GM12878 (cell line): ENCODE data around the gene SOCS6. TPM values are rescaled to one million over a fixed set of nuclear protein-coding genes. Genes with fewer than 3 reads are reported as not detected.

Experiments
- ATAC-seq: fragments of 200-7000 bp; cut with Tn5 transposase; 3 replicates; pipeline ENCODE4 v1.9.1; 2020; ENCODE audit warnings: mild to moderate bottlenecking, moderate library complexity
- BruUV-seq: library from RNA; stranded (reverse); fragments of 400-500 nt; replicated peaks from 2 replicates; lab custom pipeline; 2021; lab: Mats Ljungman, UMichigan
- CTCF ChIA-PET: fragments of 300-600 bp; sonication (Branson Sonifier 250); formaldehyde crosslinking; extraction: SDS; loops from one replicate; lab custom pipeline; 2021; ENCODE audit warnings: inconsistent platforms; lab: Yijun Ruan, JAX
- POLR2A ChIA-PET: fragments of 350-600 bp; formaldehyde crosslinking; extraction: SDS; loops from one replicate; lab custom pipeline; 2021; ENCODE audit warnings: inconsistent platforms; lab: Charles Lee
- RAD21 ChIA-PET: fragments of 300-600 bp; sonication (Branson Sonifier 250); formaldehyde crosslinking; loops from one replicate; lab custom pipeline; 2023; ENCODE audit warnings: antibody characterized with exemption; ENCODE audit not compliant: unreplicated experiment; lab: Charles Lee
- SMC1A ChIA-PET: fragments of 300-600 bp; sonication (Branson Sonifier 250); formaldehyde crosslinking; loops from one replicate; lab custom pipeline; 2023; ENCODE audit not compliant: unreplicated experiment, uncharacterized antibody; lab: Charles Lee
- DNase-seq: peaks from one replicate; pipeline ENCODE4 v3.0.0-alpha.2; 2011; ENCODE audit warnings: low read depth, low spot score
- FAIRE-seq: peaks from 3 replicates; lab custom pipeline; 2011; peaks lifted over from hg19 to GRCh38; lab: Jason Lieb, UNC
- H2AFZ ChIP-seq: 2 replicates; pipeline ENCODE4 v1.6.0; 2011; ENCODE audit warnings: low read depth, low read length, control low read depth; ENCODE audit not compliant: control insufficient read depth
- H3K27ac ChIP-seq: 2 replicates; pipeline ENCODE4 v1.5.1; 2011; ENCODE audit warnings: control low read depth; ENCODE audit not compliant: control insufficient read depth, insufficient read depth
- H3K27me3 ChIP-seq, 2 experiments: replicated peaks in 1 of 2; 2 replicates each; pipeline versions ENCODE4 v1.6.0 to v1.6.1; 2011; ENCODE audit warnings: low read length in 1 of 2; ENCODE audit not compliant: control insufficient read depth in 2 of 2, insufficient read depth in 2 of 2
- H3K36me3 ChIP-seq, 2 experiments: 2 replicates each; pipeline ENCODE4 v1.5.1; 2011; ENCODE audit warnings: low read length in 1 of 2; ENCODE audit not compliant: control insufficient read depth in 2 of 2, insufficient read depth in 2 of 2
- H3K4me1 ChIP-seq: 2 replicates; pipeline ENCODE4 v1.6.1; 2011; ENCODE audit warnings: mild to moderate bottlenecking, low read length, moderate library complexity, mixed read lengths; ENCODE audit not compliant: control insufficient read depth, insufficient read depth
- H3K4me2 ChIP-seq: 2 replicates; pipeline ENCODE4 v1.6.0; 2011; ENCODE audit warnings: control low read depth; ENCODE audit not compliant: control insufficient read depth, insufficient read depth
- H3K4me3 ChIP-seq: fragments of 200-600 bp; sonication (generic); 2 replicates; pipeline ENCODE4 v1.5.1; 2016
- H3K79me2 ChIP-seq: 2 replicates; pipeline ENCODE4 v1.6.0; 2011; ENCODE audit warnings: low read length; ENCODE audit not compliant: control insufficient read depth, insufficient read depth
- H3K9ac ChIP-seq: 2 replicates; pipeline ENCODE4 v1.8.0; 2011; ENCODE audit warnings: low read length, control low read depth, mixed read lengths; ENCODE audit not compliant: control insufficient read depth, insufficient read depth
- H3K9me3 ChIP-seq: replicated peaks from 3 replicates; pipeline ENCODE4 v1.5.1; 2011; ENCODE audit warnings: mild to moderate bottlenecking, low read length; ENCODE audit not compliant: control insufficient read depth, insufficient read depth
- H4K20me1 ChIP-seq: 2 replicates; pipeline ENCODE4 v1.6.0; 2011; ENCODE audit not compliant: control insufficient read depth, insufficient read depth
- BHLHE40 ChIP-seq, 2 experiments: fragments of 450-650 bp in 1 of 2; IDR thresholded peaks; 2 replicates each; pipeline ENCODE4 v1.6.1; 2011 to 2017; ENCODE audit warnings: low read depth in 2 of 2, borderline replicate concordance in 1 of 2, improper control_type of control experiment in 1 of 2, low read length in 1 of 2, mild to moderate bottlenecking in 1 of 2
- FOS ChIP-seq: IDR thresholded peaks from 3 replicates; pipeline ENCODE4 v1.6.1; 2011; ENCODE audit warnings: borderline replicate concordance; ENCODE audit not compliant: insufficient read length; ENCODE audit errors: extremely low read depth
- HDAC2 ChIP-seq: fragments of 200-600 bp; sonication (generic); IDR thresholded peaks from 2 replicates; pipeline ENCODE4 v1.6.1; 2017
- MXI1 ChIP-seq: fragments of 150-350 bp; IDR thresholded peaks from 2 replicates; pipeline ENCODE4 v1.6.1; 2011; ENCODE audit warnings: low read depth, mild to moderate bottlenecking, inconsistent platforms, low read length, improper control_type of control experiment
- POLR2AphosphoS5 ChIP-seq: IDR thresholded peaks from 2 replicates; pipeline ENCODE4 v1.6.1; 2011; ENCODE audit warnings: mild to moderate bottlenecking, low read length, inconsistent platforms
- ZBED1 ChIP-seq: IDR thresholded peaks from 2 replicates; pipeline ENCODE4 v1.6.1; 2016; ENCODE audit warnings: borderline replicate concordance
- ZNF622 ChIP-seq: fragments of 450-650 bp; IDR thresholded peaks from 2 replicates; pipeline ENCODE4 v1.6.1; 2017; ENCODE audit warnings: mild to moderate bottlenecking, inconsistent platforms
- WGBS: methylation state at CpG from one replicate; pipeline ENCODE4 v1.1.6; 2016; ENCODE audit warnings: low lambda C conversion rate; ENCODE audit not compliant: insufficient replicate concordance, insufficient coverage; ENCODE audit errors: missing lambda C conversion rate; 5-methylcytosine and 5-hydroxymethylcytosine counted together
- in situ Hi-C: fragments of 300-500 bp; cut with MboI; formaldehyde crosslinking; loops from 9 replicates; pipeline ENCODE4 v1.14.3; 2018; ENCODE audit warnings: mixed read lengths
- intact Hi-C: fragments of 100-400 bp; cut with micrococcal nuclease; formaldehyde crosslinking; loops from one replicate; pipeline ENCODE4 v1.14.2; 2022; ENCODE audit not compliant: unreplicated experiment
- polyA plus RNA-seq, 11 experiments: library from polyadenylated mRNA; depleted of rRNA in 4 of 11; unstranded in 6 of 11; stranded (reverse) in 5 of 11; fragments of >200 nt; fragmentation: Nextera tagmentation in 4 of 11; fragmentation: Illumina TruSeq in 1 of 11; extraction: Ambion mirVana in 4 of 11; extraction: Trizol in 1 of 11; gene quantifications; 1 replicate in 1 of 11; 2 replicates in 10 of 11; pipeline versions ENCODE4 v1.2.1 to v1.2.3, GENCODE V29; 2011 to 2016; ENCODE audit warnings: inconsistent platforms in 2 of 11, missing spikeins in 2 of 11, low read depth in 1 of 11
- total RNA-seq, 4 experiments: library from RNA; depleted of rRNA in 3 of 4; stranded (reverse); fragments of >200 nt in 3 of 4; fragmentation: Illumina TruSeq in 1 of 4; extraction: Trizol in 1 of 4; gene quantifications; 2 replicates each; pipeline versions ENCODE4 v1.2.1 to v1.2.3, GENCODE V29; 2013 to 2021
- TF ChIP-seq, protein P1 (sequence below): fragments of 450-650 bp; formaldehyde crosslinking; IDR thresholded peaks from 2 replicates; pipeline ENCODE4 v1.4.0; 2022; ENCODE audit warnings: mild to moderate bottlenecking, moderate library complexity
- TF ChIP-seq, protein P2 (sequence below): IDR thresholded peaks from 2 replicates; pipeline ENCODE4 v1.6.1; 2011; ENCODE audit warnings: low read depth, mild to moderate bottlenecking, low read length, moderate library complexity, borderline replicate concordance; ENCODE audit errors: extremely low read depth
- TF ChIP-seq, protein P3 (sequence below): fragments of 450-650 bp; conservative IDR thresholded peaks from 2 replicates; pipeline ENCODE4 v1.6.1; 2017; ENCODE audit warnings: mild to moderate bottlenecking, moderate library complexity

SOCS6 gene
- total and polyA plus RNA-seq, 10 of the 15 experiments (the other 5 are each of a cell fraction or from before 2014, with no cell fraction given): 1.6 to 6.1 (median 4.1) TPM

DNA sequence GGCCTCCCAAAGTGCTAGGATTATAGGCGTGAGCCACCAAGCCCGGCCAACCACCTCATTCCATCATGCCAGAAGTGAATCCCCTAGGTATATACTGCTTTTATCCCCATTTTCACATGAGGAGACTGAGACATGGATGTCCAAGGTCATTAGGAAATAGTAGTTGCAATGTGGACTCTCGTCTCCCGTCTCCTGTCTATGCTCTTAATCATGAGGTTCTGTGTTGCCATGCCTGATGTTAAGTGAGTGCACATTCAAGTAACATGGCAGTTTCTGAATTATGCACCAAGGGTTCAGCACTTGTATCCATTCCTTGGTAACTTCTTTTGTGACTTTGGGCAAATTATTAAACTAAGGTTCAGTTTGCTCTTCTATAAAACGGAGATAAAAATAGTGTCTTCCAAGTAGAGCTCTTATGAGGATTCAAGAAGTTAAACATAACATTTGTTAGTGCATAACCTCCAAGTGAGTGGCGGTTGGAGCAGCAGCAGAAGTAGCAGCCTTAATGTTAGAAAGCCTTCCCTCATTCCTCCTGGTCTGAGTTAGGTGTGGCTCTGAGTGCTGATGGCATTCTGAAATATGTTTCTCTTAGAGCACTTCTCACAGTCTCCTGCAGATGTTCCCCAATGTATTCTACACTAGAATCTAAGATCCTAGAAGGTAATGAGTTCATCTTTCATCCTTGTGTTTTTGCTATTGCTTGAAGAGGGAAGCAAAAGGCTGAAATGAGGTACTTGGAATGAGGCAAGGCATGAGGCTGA, 21.9 kb downstream of the SOCS6 start:
- SMC1A ChIA-PET: no interaction called here
- no TSS peak for BruUV-seq
- Histone ChIP-seq H2AFZ (no peak overlapping the region), H3K36me3 (no peaks in the 10 kb centered on the region), H3K27ac (no peak overlapping the region), H3K79me2 (peaks cover 1% of the 10 kb centered on the region), H3K4me1 (no peaks in the 10 kb centered on the region), H3K27me3 (no peaks in the 10 kb centered on the region), H3K9me3 (peaks cover 4% of the 10 kb centered on the region; the same call in 2 of the 3 replicates), H3K9ac (no peak overlapping the region), H3K4me2 (no peak overlapping the region), H3K4me3 (no peak overlapping the region), H4K20me1 (no peaks in the 10 kb centered on the region)
- POLR2A ChIA-PET: no interaction called here
- TF ChIP-seq MXI1 (no peak), HDAC2 (no peak), BHLHE40 (IDR thresholded peaks at IDR 0.05; ENCODE audit: borderline replicate concordance in 1 of 2, low read depth in 2 of 2, low read length in 1 of 2) (no peak), FOS (no peak), POLR2AphosphoS5 (no peak)
- in situ Hi-C loops: no loop called here
- FAIRE-seq (no peak), DNase-seq (no peak), ATAC-seq (no peak)
- intact Hi-C loops: no loop called here
- CTCF ChIA-PET: no interaction called here
- WGBS: 91% methylated on average over 6 of the region's 6 CpGs
- RAD21 ChIA-PET: no interaction called here

DNA sequence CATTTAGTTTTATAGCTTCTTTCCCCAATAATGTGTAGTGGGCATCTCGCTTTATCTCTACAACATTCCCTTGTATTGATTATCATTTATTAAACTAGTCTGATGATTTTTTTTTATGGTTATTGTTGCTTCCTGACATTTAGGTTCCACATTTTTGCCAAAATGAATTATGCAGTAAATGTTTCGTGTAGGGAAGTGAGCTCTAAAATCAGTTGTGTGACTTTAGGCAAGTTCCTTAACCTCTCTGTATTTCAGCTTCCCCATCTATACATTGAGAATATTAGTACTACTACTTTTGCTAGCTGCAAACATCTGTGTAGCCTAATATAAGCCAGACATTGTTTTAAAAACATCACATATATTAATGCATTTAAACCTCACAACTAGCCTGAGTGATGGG, 22.9 kb downstream of the SOCS6 start:
- Histone ChIP-seq H3K27ac (no peak overlapping the region), H3K4me3 (no peak overlapping the region), H3K4me2 (no peak overlapping the region), H4K20me1 (no peaks in the 10 kb centered on the region), H3K36me3 (no peaks in the 10 kb centered on the region), H3K9me3 (peaks cover 4% of the 10 kb centered on the region; the same call in 2 of the 3 replicates), H3K27me3 (no peaks in the 10 kb centered on the region), H2AFZ (no peak overlapping the region), H3K4me1 (no peaks in the 10 kb centered on the region), H3K79me2 (peaks cover 1% of the 10 kb centered on the region), H3K9ac (no peak overlapping the region)
- WGBS: 74% methylated on average over 2 of the region's 2 CpGs
- BruUV-seq: no TSS peak
- DNase-seq (no peak), ATAC-seq (no peak), FAIRE-seq (no peak)
- RAD21 ChIA-PET: no interaction called here
- SMC1A ChIA-PET: no interaction called here
- CTCF ChIA-PET: no interaction called here
- POLR2A ChIA-PET: no interaction called here
- in situ Hi-C loops (no loop called here), intact Hi-C loops (no loop called here)
- TF ChIP-seq, protein P1, sequence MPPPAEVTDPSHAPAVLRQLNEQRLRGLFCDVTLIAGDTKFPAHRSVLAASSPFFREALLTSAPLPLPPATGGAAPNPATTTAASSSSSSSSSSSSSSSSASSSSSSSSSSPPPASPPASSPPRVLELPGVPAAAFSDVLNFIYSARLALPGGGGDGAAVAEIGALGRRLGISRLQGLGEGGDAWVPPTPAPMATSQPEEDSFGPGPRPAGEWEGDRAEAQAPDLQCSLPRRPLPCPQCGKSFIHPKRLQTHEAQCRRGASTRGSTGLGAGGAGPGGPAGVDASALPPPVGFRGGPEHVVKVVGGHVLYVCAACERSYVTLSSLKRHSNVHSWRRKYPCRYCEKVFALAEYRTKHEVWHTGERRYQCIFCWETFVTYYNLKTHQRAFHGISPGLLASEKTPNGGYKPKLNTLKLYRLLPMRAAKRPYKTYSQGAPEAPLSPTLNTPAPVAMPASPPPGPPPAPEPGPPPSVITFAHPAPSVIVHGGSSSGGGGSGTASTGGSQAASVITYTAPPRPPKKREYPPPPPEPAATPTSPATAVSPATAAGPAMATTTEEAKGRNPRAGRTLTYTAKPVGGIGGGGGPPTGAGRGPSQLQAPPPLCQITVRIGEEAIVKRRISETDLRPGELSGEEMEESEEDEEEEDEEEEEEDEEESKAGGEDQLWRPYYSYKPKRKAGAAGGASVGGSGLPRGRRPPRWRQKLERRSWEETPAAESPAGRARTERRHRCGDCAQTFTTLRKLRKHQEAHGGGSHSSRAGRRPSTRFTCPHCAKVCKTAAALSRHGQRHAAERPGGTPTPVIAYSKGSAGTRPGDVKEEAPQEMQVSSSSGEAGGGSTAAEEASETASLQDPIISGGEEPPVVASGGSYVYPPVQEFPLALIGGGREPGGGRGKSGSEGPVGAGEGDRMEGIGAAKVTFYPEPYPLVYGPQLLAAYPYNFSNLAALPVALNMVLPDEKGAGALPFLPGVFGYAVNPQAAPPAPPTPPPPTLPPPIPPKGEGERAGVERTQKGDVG (CRISPR knock-in tag): no peak
- TF ChIP-seq ZBED1: no peak
- TF ChIP-seq ZNF622: no peak
- TF ChIP-seq, protein P2, sequence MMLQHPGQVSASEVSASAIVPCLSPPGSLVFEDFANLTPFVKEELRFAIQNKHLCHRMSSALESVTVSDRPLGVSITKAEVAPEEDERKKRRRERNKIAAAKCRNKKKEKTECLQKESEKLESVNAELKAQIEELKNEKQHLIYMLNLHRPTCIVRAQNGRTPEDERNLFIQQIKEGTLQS: no peak
- TF ChIP-seq, protein P3, sequence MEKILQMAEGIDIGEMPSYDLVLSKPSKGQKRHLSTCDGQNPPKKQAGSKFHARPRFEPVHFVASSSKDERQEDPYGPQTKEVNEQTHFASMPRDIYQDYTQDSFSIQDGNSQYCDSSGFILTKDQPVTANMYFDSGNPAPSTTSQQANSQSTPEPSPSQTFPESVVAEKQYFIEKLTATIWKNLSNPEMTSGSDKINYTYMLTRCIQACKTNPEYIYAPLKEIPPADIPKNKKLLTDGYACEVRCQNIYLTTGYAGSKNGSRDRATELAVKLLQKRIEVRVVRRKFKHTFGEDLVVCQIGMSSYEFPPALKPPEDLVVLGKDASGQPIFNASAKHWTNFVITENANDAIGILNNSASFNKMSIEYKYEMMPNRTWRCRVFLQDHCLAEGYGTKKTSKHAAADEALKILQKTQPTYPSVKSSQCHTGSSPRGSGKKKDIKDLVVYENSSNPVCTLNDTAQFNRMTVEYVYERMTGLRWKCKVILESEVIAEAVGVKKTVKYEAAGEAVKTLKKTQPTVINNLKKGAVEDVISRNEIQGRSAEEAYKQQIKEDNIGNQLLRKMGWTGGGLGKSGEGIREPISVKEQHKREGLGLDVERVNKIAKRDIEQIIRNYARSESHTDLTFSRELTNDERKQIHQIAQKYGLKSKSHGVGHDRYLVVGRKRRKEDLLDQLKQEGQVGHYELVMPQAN: no peak
